Mucosa of descending colon (tissue), 3 donors: ENCODE measurements around the gene C19orf38. TPM values are rescaled to one million over a fixed set of nuclear protein-coding genes. Genes with fewer than 3 reads are reported as not detected.

Experiments used
- ATAC-seq: fragments of 200-7000 bp; cut with Tn5 transposase; one replicate; pipeline ENCODE4 v1.9.1; 2020; ENCODE audit warnings: mild to moderate bottlenecking, moderate library complexity
- DNase-seq, 3 donors: peaks; one replicate each; pipeline ENCODE4 v3.0.0-alpha.2; 2020
- H3K36me3 ChIP-seq: fragments of 200-600 bp; one replicate; pipeline ENCODE4 v1.8.0; 2021; ENCODE audit warnings: low read depth, mild to moderate bottlenecking
- H3K4me1 ChIP-seq: fragments of 200-600 bp; one replicate; pipeline ENCODE4 v1.8.0; 2021; ENCODE audit warnings: low read depth, mild to moderate bottlenecking
- H3K4me3 ChIP-seq: fragments of 200-600 bp; one replicate; pipeline ENCODE4 v1.8.0; 2021; ENCODE audit warnings: mild to moderate bottlenecking
- H3K9me3 ChIP-seq: fragments of 200-600 bp; one replicate; pipeline ENCODE4 v1.8.0; 2021; ENCODE audit warnings: mild to moderate bottlenecking
- CTCF ChIP-seq: fragments of 200-600 bp; IDR thresholded peaks from one replicate; pipeline ENCODE4 v1.8.0; 2022; ENCODE audit warnings: antibody characterized with exemption, mild to moderate bottlenecking
- intact Hi-C, 2 donors: fragments of 100-400 bp; cut with DNase I in 1 of 2; cut with micrococcal nuclease in 1 of 2; formaldehyde crosslinking; loops; one replicate each; pipeline versions ENCODE4 v1.11.0 to v1.11.1; 2022; cut with DNase I, micrococcal nuclease
- total RNA-seq, 3 donors: library from RNA; stranded (reverse); fragmentation: NEBNext Ultra II Directional in 2 of 3; extraction: Animal tissue kit (Norgen Biotek cat#: 25700) in 2 of 3; gene quantifications; one replicate each; pipeline versions ENCODE4 v1.2.1 to v1.2.4, GENCODE V29; 2021 to 2023
- donor health status: DM: no; HTN: no; CAD: no; lungs with moderate emphysema.
- donor health status: DM: no; HTN: no; CAD: no.
- donor health status: DM: no; HTN: yes; CAD: no.

C19orf38 gene
- total RNA-seq, 3 donors from 2014 or later: 0.64 to 1.9 (median 0.73) TPM

GRCh38 chr19:10805758-10806247, 42.4 kb upstream of the C19orf38 start:
- Histone ChIP-seq H3K36me3 (peaks cover 17% of the 10 kb centered on the region), H3K9me3 (no peaks in the 10 kb centered on the region), H3K4me1 (no peaks in the 10 kb centered on the region), H3K4me3 (no peak overlapping the region)
- no peak for TF ChIP-seq CTCF
- no peak for DNase-seq
- no peak for ATAC-seq
- intact Hi-C loops: no loop called here

GRCh38 chr19:10808937-10809649, 39.1 kb upstream of the C19orf38 start:
- no peaks in the 10 kb centered on the region for H3K4me1 ChIP-seq

GRCh38 chr19:10809651-10810285, 38.4 kb upstream of the C19orf38 start:
- intact Hi-C loops: no loop called here
- no peaks in the 10 kb centered on the region for H3K9me3 ChIP-seq
- ATAC-seq (peak; percentile 2), DNase-seq (no peak)
- no peak for TF ChIP-seq CTCF
- H3K4me3 ChIP-seq: no peak overlapping the region
- no peaks in the 10 kb centered on the region for H3K4me1 ChIP-seq
- H3K36me3 ChIP-seq: peaks cover 3% of the 10 kb centered on the region

More at GRCh38 chr19:10808937-10809649, 39.1 kb upstream of the C19orf38 start:
- H3K36me3 ChIP-seq: peaks cover 9% of the 10 kb centered on the region
- TF ChIP-seq CTCF: no peak
- ATAC-seq (peak; percentile 64), DNase-seq (no peak)
- intact Hi-C loops: no loop called here
- H3K4me3 ChIP-seq: no peak overlapping the region
- H3K9me3 ChIP-seq: no peaks in the 10 kb centered on the region

GRCh38 chr19:10811391-10812111, 36.7 kb upstream of the C19orf38 start:
- Histone ChIP-seq H3K4me1 (no peaks in the 10 kb centered on the region), H3K36me3 (peaks cover 3% of the 10 kb centered on the region)
- intact Hi-C loops: no loop called here

More at GRCh38 chr19:10811391-10812111, 36.7 kb upstream of the C19orf38 start:
- Histone ChIP-seq H3K9me3 (no peaks in the 10 kb centered on the region), H3K4me3 (no peak overlapping the region)
- no peak for TF ChIP-seq CTCF
- ATAC-seq (no peak), DNase-seq (no peak)
